ENCODE measurements around the gene ABCA4. TPM values are rescaled to one million over a fixed set of nuclear protein-coding genes. Genes with fewer than 3 reads are reported as not detected.

Gene ABCA4
- total RNA-seq, 1 donor from 2014 or later, result 1.2 TPM

DNA sequence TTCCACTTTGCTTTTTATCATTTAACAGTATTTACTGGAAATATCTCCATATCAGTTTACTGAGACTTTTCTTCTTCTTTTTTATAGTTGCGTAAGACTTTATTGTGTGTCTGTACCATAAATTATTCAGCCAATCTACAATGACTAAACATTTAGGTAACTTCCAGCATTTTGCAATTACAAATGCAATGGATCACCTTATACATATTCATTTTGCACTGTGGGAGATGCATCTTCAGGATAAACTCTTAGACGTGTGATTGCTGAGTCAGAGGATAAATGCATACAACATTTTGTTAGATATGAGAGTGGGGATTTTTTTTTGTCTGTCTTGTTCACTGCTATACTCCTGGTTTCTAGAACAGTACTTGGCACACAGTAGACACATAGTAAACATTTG is 116.0 kb downstream of the ABCA4 start:
- no peaks in the 10 kb centered on the region for H3K36me3 Mint-ChIP-seq
- TF ChIP-seq, protein P1, sequence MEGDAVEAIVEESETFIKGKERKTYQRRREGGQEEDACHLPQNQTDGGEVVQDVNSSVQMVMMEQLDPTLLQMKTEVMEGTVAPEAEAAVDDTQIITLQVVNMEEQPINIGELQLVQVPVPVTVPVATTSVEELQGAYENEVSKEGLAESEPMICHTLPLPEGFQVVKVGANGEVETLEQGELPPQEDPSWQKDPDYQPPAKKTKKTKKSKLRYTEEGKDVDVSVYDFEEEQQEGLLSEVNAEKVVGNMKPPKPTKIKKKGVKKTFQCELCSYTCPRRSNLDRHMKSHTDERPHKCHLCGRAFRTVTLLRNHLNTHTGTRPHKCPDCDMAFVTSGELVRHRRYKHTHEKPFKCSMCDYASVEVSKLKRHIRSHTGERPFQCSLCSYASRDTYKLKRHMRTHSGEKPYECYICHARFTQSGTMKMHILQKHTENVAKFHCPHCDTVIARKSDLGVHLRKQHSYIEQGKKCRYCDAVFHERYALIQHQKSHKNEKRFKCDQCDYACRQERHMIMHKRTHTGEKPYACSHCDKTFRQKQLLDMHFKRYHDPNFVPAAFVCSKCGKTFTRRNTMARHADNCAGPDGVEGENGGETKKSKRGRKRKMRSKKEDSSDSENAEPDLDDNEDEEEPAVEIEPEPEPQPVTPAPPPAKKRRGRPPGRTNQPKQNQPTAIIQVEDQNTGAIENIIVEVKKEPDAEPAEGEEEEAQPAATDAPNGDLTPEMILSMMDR (IDR thresholded peaks at IDR 0.05), result no peak
- TF ChIP-seq EZH2 (IDR thresholded peaks at IDR 0.05), result no peak
- TF ChIP-seq EZH2phosphoT487 (IDR thresholded peaks at IDR 0.05), result no peak
- no peak overlapping the region for H2AFZ ChIP-seq (replicated peaks)
- H3K4me1 Mint-ChIP-seq, result no peaks in the 10 kb centered on the region
- no peak overlapping the region for H3K4me3 ChIP-seq
- no peaks in the 10 kb centered on the region for H3K9me3 Mint-ChIP-seq
- H3K27me3 ChIP-seq, result no peaks in the 10 kb centered on the region
- H3K9me3 ChIP-seq (ENCODE audit: low read depth), result no peaks in the 10 kb centered on the region
- H3K36me3 ChIP-seq, result no peaks in the 10 kb centered on the region
- H3K27me3 Mint-ChIP-seq (ENCODE audit: insufficient read depth, low read depth), result no peaks in the 10 kb centered on the region
- no peak overlapping the region for H3K9ac ChIP-seq
- no peak overlapping the region for H3K4me3 Mint-ChIP-seq
- DNase-seq (ENCODE audit: low spot score), result no peak
- H3K4me1 ChIP-seq, result no peaks in the 10 kb centered on the region
- H3K79me2 ChIP-seq (ENCODE audit: low read depth), result no peaks in the 10 kb centered on the region
- H3F3A ChIP-seq (ENCODE audit: low read depth), result no peaks in the 10 kb centered on the region
- no peak overlapping the region for H3K27ac Mint-ChIP-seq
- no peak overlapping the region for H3K4me2 ChIP-seq
- no peaks in the 10 kb centered on the region for H4K20me1 ChIP-seq (ENCODE audit: low read depth)
- no peak overlapping the region for H3K27ac ChIP-seq

DNA sequence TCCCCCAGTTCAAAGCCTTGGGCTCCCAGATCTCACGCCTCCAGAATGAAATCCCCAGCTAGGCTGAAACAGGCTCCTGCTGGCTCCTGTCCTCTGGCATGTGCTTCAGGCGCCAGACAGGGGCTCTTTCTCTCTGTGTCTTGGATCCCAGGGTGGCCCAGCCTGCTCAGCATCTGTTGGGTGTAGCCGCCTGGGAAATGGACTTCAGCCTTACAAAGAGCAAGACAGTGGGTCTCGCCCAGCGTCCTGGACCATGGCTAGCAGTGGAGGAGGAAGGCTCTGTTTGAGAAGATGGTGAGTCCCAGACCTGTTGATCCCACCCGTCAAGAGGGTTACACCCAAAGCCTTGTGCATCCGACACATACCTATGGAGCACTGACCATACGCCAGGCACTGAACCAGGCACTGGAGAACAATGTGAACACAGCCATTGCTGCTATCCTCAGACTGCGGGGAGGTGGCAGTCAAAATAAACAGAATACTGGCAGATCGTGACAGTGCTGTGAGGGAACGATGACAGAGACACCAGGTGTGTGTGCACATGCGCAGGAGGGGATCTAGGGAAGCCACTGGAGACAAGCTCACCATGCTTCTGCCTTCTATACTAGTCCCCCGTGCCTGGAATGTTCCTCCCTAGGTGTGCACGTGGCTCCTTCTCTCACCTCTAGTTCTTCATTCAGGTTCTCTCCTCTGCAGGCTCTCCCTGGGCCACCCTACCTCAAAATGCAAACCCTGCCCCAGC is 118.7 kb downstream of the ABCA4 start:
- Histone ChIP-seq H3K4me1 (no peaks in the 10 kb centered on the region), H3K27me3 (no peaks in the 10 kb centered on the region), H3K4me2 (no peak overlapping the region), H3K27ac (no peak overlapping the region), H3K4me3 (no peak overlapping the region), H4K20me1 (ENCODE audit: low read depth) (no peaks in the 10 kb centered on the region), H3K9ac (no peak overlapping the region), H3F3A (ENCODE audit: low read depth) (no peaks in the 10 kb centered on the region), H3K36me3 (no peaks in the 10 kb centered on the region), H2AFZ (replicated peaks) (no peak overlapping the region), H3K9me3 (ENCODE audit: low read depth) (no peaks in the 10 kb centered on the region), H3K79me2 (ENCODE audit: low read depth) (no peaks in the 10 kb centered on the region)
- Mint-ChIP-seq H3K27me3 (ENCODE audit: insufficient read depth, low read depth) (no peaks in the 10 kb centered on the region), H3K4me1 (no peaks in the 10 kb centered on the region), H3K4me3 (no peak overlapping the region), H3K36me3 (no peaks in the 10 kb centered on the region), H3K27ac (no peak overlapping the region), H3K9me3 (no peaks in the 10 kb centered on the region)
- no peak for TF ChIP-seq EZH2 (IDR thresholded peaks at IDR 0.05)
- TF ChIP-seq EZH2phosphoT487 (IDR thresholded peaks at IDR 0.05), result no peak
- TF ChIP-seq, protein P1 (IDR thresholded peaks at IDR 0.05), result no peak
- no peak for DNase-seq (ENCODE audit: low spot score)

DNA sequence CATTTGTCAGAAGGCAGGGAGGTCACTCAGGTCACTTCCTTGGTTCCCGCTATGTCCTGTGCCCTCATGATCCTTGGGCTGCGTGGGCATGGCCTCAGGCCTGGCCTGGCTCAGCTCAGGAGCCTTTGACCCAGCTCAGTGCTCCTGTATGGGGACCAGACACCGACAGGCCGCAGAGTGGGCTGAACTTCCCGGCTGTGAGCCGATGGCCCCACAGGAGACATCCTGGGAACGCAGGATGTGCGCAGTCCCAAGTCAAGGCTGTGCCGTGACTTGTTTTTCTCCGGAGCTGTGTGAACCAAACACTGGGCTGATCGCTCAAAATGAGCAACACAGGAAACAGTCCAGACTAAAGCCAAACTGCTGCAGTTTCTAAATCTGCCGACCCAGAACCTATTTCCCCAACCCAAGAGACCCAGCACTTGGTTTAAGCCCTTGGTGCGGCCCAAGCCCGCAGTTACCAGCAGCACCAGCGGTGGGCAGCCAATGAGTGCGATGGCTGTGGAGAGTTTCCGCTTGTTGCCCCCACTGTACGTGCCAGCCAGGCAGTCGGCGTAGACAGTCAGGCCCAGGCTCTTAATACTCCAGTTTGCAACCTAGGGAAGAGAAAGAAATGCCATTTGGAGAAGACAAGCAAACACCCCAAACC is 119.4 kb downstream of the ABCA4 start:
- Histone ChIP-seq H3K27me3 (no peaks in the 10 kb centered on the region), H3K4me3 (no peak overlapping the region), H3K4me1 (no peaks in the 10 kb centered on the region), H3K79me2 (ENCODE audit: low read depth) (no peaks in the 10 kb centered on the region), H3K27ac (no peak overlapping the region), H4K20me1 (ENCODE audit: low read depth) (no peaks in the 10 kb centered on the region), H3K36me3 (no peaks in the 10 kb centered on the region), H3K9ac (no peak overlapping the region), H2AFZ (replicated peaks) (no peak overlapping the region), H3F3A (ENCODE audit: low read depth) (no peaks in the 10 kb centered on the region), H3K9me3 (ENCODE audit: low read depth) (no peaks in the 10 kb centered on the region), H3K4me2 (no peak overlapping the region)
- Mint-ChIP-seq H3K27me3 (ENCODE audit: insufficient read depth, low read depth) (no peaks in the 10 kb centered on the region), H3K27ac (no peak overlapping the region), H3K36me3 (no peaks in the 10 kb centered on the region), H3K9me3 (no peaks in the 10 kb centered on the region), H3K4me3 (no peak overlapping the region), H3K4me1 (no peaks in the 10 kb centered on the region)
- no peak for TF ChIP-seq EZH2 (IDR thresholded peaks at IDR 0.05)
- no peak for DNase-seq (ENCODE audit: low spot score)

All from neural progenitor cell (in vitro differentiated cells).